Germinal center (tissue), 1 donor: ENCODE data around the gene CTBP2.

Source experiments
- DNase-seq: peaks from one replicate; pipeline ENCODE4 v3.0.0; 2012; ENCODE audit warnings: mixed read lengths, low spot score

Gene CTBP2

GRCh38 chr10:125125951-125126735 is 34.2 kb downstream of the CTBP2 start:
- DNase-seq = no peak

- no peak for DNase-seq
Measured at GRCh38 chr10:125124907-125125306, 35.5 kb downstream of the CTBP2 start.

GRCh38 chr10:125124115-125124487 is 36.3 kb downstream of the CTBP2 start:
- no peak for DNase-seq

- DNase-seq = no peak
Measured at GRCh38 chr10:125123476-125124114, 36.8 kb downstream of the CTBP2 start.

GRCh38 chr10:125122566-125122965 is 37.8 kb downstream of the CTBP2 start:
- no peak for DNase-seq

GRCh38 chr10:125121003-125121402 is 39.4 kb downstream of the CTBP2 start:
- DNase-seq = no peak

GRCh38 chr10:125120053-125120710 is 40.2 kb downstream of the CTBP2 start:
- no peak for DNase-seq

GRCh38 chr10:125118701-125119100 is 41.7 kb downstream of the CTBP2 start:
- DNase-seq = no peak

- no peak for DNase-seq
Measured at GRCh38 chr10:125118011-125118611, 42.3 kb downstream of the CTBP2 start.

GRCh38 chr10:125116652-125117310 is 43.6 kb downstream of the CTBP2 start:
- DNase-seq = no peak

- DNase-seq = no peak
Measured at GRCh38 chr10:125116041-125116649, 44.2 kb downstream of the CTBP2 start.

GRCh38 chr10:125115409-125115808 is 45.0 kb downstream of the CTBP2 start:
- DNase-seq = no peak

- no peak for DNase-seq
Measured at GRCh38 chr10:125114761-125115391, 45.5 kb downstream of the CTBP2 start.

- no peak for DNase-seq
Measured at GRCh38 chr10:125113691-125114371, 46.5 kb downstream of the CTBP2 start.

GRCh38 chr10:125112697-125113494 is 47.5 kb downstream of the CTBP2 start:
- DNase-seq = no peak

- DNase-seq = no peak
Measured at GRCh38 chr10:125111118-125111727, 49.1 kb downstream of the CTBP2 start.

GRCh38 chr10:125107965-125108580 is 52.3 kb downstream of the CTBP2 start:
- no peak for DNase-seq

- DNase-seq = no peak
Measured at GRCh38 chr10:125107166-125107949, 53.0 kb downstream of the CTBP2 start.
